PC-9 (cell line): ENCODE data around the gene THEMIS.

Source experiments
- CTCF ChIP-seq: fragments of 200-600 bp; sonication (generic); conservative IDR thresholded peaks from 2 replicates; pipeline ENCODE4 v1.6.1; 2017; ENCODE audit warnings: mixed run types, antibody characterized with exemption, mild to moderate bottlenecking, moderate library complexity
- EZH2 ChIP-seq: fragments of 200-600 bp; sonication (generic); IDR thresholded peaks from 2 replicates; pipeline ENCODE4 v1.8.0; 2017; ENCODE audit warnings: antibody characterized with exemption, low read depth

- TF ChIP-seq CTCF, result no peak
- TF ChIP-seq EZH2, result no peak
These were observed 167.9 kb downstream of the THEMIS start for GRCh38 chr6:127732927-127733326.
